Osteocyte (in vitro differentiated cells): ENCODE results near the gene MEG3. TPM values are rescaled to one million over a fixed set of nuclear protein-coding genes. Genes with fewer than 3 reads are reported as not detected.

ENCODE experiments used
- DNase-seq: peaks from one replicate; pipeline ENCODE4 v3.0.0; 2021; ENCODE audit warnings: mixed read lengths; ENCODE audit not compliant: unreplicated experiment; ENCODE audit errors: extremely low spot score
- H3K27ac Mint-ChIP-seq: one replicate; pipeline ENCODE4 v1.8.0; 2021; ENCODE audit warnings: mild to moderate bottlenecking, mixed read lengths; ENCODE audit not compliant: unreplicated experiment
- H3K27me3 Mint-ChIP-seq: one replicate; pipeline ENCODE4 v1.8.0; 2021; ENCODE audit warnings: mixed read lengths; ENCODE audit not compliant: unreplicated experiment
- H3K36me3 Mint-ChIP-seq: one replicate; pipeline ENCODE4 v1.8.0; 2021; ENCODE audit warnings: mixed read lengths; ENCODE audit not compliant: unreplicated experiment
- H3K4me1 Mint-ChIP-seq: one replicate; pipeline ENCODE4 v1.8.0; 2021; ENCODE audit warnings: mixed read lengths; ENCODE audit not compliant: unreplicated experiment
- H3K4me3 Mint-ChIP-seq: one replicate; pipeline ENCODE4 v1.8.0; 2021; ENCODE audit warnings: mild to moderate bottlenecking, moderate library complexity, mixed read lengths; ENCODE audit not compliant: unreplicated experiment
- H3K9me3 Mint-ChIP-seq: one replicate; pipeline ENCODE4 v1.8.0; 2021; ENCODE audit warnings: mixed read lengths; ENCODE audit not compliant: unreplicated experiment
- CTCF ChIP-seq: fragments of 200-600 bp; sonication (generic); IDR thresholded peaks from 2 replicates; pipeline ENCODE4 v1.5.0; 2021; ENCODE audit warnings: antibody characterized with exemption, mild to moderate bottlenecking, moderate library complexity
- total RNA-seq: library from RNA; stranded (reverse); gene quantifications from 2 replicates; pipeline ENCODE4 v1.2.1, GENCODE V29; 2021

MEG3 gene
- total RNA-seq, 1 donor from 2014 or later, result not detected

DNA sequence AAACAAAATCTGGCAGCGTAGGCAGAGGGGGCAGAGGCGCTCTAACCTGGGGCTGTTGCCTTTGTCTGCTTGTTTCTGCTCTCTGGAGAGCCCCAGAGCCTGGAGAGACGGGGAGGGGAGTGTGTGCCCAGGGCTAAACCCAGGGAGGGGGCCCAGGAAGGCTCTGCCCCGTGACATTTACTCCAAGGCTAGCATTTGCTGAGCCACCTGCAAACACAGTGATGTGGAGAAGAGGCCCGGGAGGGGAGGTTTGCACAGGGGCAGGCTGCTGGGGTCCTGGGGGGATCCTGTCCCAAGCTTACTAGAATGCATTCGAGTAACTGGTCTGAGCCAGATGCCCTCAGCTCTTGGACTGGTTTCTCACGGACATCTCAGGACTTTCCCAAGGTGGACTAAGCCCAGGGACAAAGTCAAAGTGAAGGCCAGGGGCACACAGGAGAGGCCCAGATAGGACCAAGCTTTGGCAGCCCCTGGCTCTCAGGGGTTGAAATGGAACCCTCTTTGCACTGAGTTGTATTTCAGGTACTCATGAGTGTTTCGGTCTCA lies 12.0 kb downstream of the MEG3 start:
- H3K4me1 Mint-ChIP-seq, result peaks cover 8% of the 10 kb centered on the region
- H3K27me3 Mint-ChIP-seq, result peaks cover 5% of the 10 kb centered on the region
- H3K9me3 Mint-ChIP-seq, result no peaks in the 10 kb centered on the region
- no peak for DNase-seq
- no peak overlapping the region for H3K4me3 Mint-ChIP-seq
- H3K27ac Mint-ChIP-seq, result no peak overlapping the region
- no peak for TF ChIP-seq CTCF
- no peaks in the 10 kb centered on the region for H3K36me3 Mint-ChIP-seq

DNA sequence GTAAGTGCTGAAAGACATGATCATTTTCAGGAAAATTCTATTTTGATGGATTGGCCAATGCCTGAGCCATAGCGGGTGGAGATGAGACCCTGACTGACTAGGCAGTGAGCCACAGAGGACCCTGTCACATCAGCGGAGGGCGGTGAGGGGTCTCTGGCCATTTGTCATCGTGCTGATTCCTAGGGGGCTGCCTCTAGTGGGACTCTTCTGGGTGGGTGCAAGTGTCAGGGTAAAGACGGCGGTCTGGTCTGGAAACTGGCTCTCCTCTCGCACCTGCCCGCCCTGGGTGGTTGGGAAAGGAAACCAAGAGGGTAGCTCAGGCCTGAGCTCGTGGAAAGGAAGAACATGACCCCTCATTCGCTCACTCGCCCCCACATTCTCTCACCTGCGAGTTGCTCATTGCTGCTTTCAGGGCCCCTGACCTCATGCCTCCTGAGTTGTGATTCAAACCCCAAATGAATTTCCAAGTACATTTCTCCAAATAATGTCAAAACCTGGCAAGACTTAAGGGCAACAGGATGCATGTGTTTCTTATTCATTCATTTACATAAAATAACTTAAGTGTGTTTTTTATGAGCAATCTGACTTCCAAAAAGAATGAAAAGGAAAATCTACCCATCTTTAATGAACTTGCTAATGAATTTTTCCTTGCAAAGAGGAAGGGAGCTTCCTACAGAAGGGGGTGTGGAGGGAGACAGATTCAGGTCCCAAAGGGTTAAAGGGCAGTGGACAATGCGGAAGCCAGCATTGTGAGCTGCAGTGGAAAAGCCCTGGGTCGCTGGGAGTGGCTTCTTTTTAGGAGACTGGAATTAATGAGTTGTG lies 12.8 kb downstream of the MEG3 start:
- H3K4me1 Mint-ChIP-seq, result peaks cover 15% of the 10 kb centered on the region
- peaks cover 2% of the 10 kb centered on the region for H3K27me3 Mint-ChIP-seq
- no peaks in the 10 kb centered on the region for H3K36me3 Mint-ChIP-seq
- no peak overlapping the region for H3K27ac Mint-ChIP-seq
- no peak overlapping the region for H3K4me3 Mint-ChIP-seq
- no peaks in the 10 kb centered on the region for H3K9me3 Mint-ChIP-seq
- no peak for DNase-seq
- no peak for TF ChIP-seq CTCF

GRCh38 chr14:100839315-100839585 lies 13.3 kb downstream of the MEG3 start:
- Mint-ChIP-seq H3K4me1 (peaks cover 15% of the 10 kb centered on the region), H3K27me3 (peaks cover 2% of the 10 kb centered on the region), H3K4me3 (no peak overlapping the region), H3K9me3 (no peaks in the 10 kb centered on the region), H3K27ac (no peak overlapping the region), H3K36me3 (no peaks in the 10 kb centered on the region)
- no peak for DNase-seq
- TF ChIP-seq CTCF, result no peak

DNA sequence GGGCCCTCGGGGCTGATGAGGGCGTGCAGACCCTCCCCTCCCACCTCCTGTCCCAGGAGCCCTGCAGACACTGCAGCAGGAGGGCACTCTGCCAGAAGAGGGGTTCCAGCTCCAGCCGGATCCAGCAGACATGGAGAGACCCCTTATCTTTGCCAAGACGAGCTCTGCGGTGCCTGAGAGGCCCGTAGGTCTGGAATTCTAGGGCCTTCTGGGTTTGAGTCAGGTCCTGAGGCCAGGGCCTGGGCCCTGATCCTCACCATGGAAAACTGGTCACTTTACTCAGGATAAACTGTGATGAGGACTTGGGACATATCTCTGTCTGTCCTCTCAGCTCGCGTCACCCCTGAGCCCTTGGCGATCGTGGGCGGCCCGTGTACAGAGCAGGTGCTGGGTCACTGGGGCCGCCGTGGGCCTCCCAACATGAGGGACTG lies 13.8 kb downstream of the MEG3 start:
- Mint-ChIP-seq H3K4me3 (no peak overlapping the region), H3K4me1 (peaks cover 15% of the 10 kb centered on the region), H3K9me3 (no peaks in the 10 kb centered on the region), H3K36me3 (no peaks in the 10 kb centered on the region), H3K27me3 (peaks cover 2% of the 10 kb centered on the region), H3K27ac (no peak overlapping the region)
- no peak for TF ChIP-seq CTCF
- no peak for DNase-seq

DNA sequence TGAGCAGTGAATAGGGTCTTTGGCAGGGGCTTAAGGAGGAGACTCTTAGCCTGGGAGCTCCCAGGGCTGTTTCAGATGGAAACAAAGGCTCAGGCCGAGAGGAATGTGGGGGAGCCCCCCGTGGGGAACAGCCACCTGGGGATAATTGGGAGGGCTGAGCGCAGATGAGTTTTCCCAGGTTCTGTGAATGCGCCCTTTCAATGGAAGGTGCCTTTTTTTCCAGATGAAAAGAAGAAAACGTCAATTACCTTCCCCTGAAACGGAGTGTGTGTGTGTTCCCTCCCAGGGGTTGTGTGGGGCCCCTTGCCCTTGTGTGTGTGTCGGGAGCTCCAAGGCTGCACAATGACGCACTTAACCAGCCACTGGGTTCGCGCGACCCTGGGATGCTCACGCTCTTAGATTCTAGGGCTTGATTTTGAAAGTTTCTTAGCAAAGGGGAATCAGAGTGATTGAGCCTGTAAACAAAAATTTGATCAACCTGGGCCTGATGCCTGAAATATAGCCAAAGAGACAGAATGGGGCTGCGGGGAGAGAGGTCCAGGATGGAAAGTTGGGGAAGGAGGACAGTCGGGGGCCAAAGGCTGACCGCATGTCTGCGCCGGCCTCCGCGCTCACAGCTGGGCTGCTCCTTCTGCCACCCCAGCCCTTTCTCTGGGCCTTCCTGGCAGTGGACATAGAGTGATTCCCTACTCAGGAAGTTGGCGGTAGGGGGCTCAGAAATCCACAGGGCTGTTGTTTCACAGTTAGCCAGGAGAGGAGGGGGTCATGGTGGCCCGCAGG lies 14.6 kb downstream of the MEG3 start:
- Mint-ChIP-seq H3K4me1 (peaks cover 15% of the 10 kb centered on the region), H3K9me3 (no peaks in the 10 kb centered on the region), H3K27ac (no peak overlapping the region), H3K4me3 (no peak overlapping the region), H3K36me3 (no peaks in the 10 kb centered on the region), H3K27me3 (no peaks in the 10 kb centered on the region)
- TF ChIP-seq CTCF, result no peak
- no peak for DNase-seq
